ENCODE results near the gene PRDM16. TPM values are rescaled to one million over a fixed set of nuclear protein-coding genes. Genes with fewer than 3 reads are reported as not detected.

The PRDM16 gene
- total RNA-seq, 1 experiment from 2014 or later = 22.3 TPM

DNA sequence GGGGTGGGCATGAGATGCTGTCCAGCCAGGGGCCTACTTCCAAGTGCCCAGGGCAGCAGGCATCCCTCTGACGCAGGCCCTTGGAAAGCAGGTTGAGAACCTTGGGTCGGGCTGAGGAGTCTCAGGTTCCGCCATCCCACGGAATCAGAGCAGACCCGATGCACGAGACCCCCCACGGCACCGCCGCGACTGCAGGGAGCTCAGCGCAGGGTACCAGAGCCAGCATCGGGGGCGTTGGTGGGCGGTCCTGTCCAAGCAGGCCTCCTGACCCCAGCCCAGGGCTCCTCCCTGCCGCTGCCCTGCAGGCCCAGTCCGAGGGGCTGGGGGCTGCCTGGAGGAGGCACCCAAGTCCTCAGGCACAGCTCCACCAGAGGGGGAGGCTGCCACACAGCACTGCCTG, 177.2 kb downstream of the PRDM16 start:
- DNase-seq (ENCODE audit: low read depth, low spot score) = no peak
- no peak overlapping the region for H3K4me3 ChIP-seq (ENCODE audit: low read depth in 2 of 2, low read length in 2 of 2)
- POLR2A ChIA-PET = no interaction called here
- CTCF ChIA-PET = no interaction called here
- H3K4me1 ChIP-seq (ENCODE audit: control insufficient read depth, insufficient read depth, low read length) = no peaks in the 10 kb centered on the region
- intact Hi-C loops (cut with micrococcal nuclease; ENCODE audit: unreplicated experiment) = no loop called here
- TF ChIP-seq SIN3A (IDR thresholded peaks at IDR 0.05; ENCODE audit: borderline replicate concordance, insufficient read depth, low read depth, low read length) (no peak), CTCF (IDR thresholded peaks at IDR 0.05) (no peak), POLR2AphosphoS5 (IDR thresholded peaks at IDR 0.05; ENCODE audit: low read depth, low read length) (no peak), TCF7L2 (IDR thresholded peaks at IDR 0.05; ENCODE audit: low read depth, low read length) (no peak)
- TF ChIP-seq, protein P1, sequence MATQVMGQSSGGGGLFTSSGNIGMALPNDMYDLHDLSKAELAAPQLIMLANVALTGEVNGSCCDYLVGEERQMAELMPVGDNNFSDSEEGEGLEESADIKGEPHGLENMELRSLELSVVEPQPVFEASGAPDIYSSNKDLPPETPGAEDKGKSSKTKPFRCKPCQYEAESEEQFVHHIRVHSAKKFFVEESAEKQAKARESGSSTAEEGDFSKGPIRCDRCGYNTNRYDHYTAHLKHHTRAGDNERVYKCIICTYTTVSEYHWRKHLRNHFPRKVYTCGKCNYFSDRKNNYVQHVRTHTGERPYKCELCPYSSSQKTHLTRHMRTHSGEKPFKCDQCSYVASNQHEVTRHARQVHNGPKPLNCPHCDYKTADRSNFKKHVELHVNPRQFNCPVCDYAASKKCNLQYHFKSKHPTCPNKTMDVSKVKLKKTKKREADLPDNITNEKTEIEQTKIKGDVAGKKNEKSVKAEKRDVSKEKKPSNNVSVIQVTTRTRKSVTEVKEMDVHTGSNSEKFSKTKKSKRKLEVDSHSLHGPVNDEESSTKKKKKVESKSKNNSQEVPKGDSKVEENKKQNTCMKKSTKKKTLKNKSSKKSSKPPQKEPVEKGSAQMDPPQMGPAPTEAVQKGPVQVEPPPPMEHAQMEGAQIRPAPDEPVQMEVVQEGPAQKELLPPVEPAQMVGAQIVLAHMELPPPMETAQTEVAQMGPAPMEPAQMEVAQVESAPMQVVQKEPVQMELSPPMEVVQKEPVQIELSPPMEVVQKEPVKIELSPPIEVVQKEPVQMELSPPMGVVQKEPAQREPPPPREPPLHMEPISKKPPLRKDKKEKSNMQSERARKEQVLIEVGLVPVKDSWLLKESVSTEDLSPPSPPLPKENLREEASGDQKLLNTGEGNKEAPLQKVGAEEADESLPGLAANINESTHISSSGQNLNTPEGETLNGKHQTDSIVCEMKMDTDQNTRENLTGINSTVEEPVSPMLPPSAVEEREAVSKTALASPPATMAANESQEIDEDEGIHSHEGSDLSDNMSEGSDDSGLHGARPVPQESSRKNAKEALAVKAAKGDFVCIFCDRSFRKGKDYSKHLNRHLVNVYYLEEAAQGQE (IDR thresholded peaks at IDR 0.05; ENCODE audit: insufficient read depth in 1 of 2, low read depth in 2 of 2, low read length in 1 of 2) = no peak
- no TSS peak for BruUV-seq (replicated peaks)
- no peak overlapping the region for H3K27ac ChIP-seq (ENCODE audit: low read length)
- in situ Hi-C loops (cut with HindIII; ENCODE audit: low pct_unique_long_range_greater_than_20kb, low sequenced_read_pairs) = no loop called here
- H3K36me3 ChIP-seq (ENCODE audit: control insufficient read depth, insufficient read depth, low read length) = no peaks in the 10 kb centered on the region
- no peaks in the 10 kb centered on the region for H3K27me3 ChIP-seq (ENCODE audit: control insufficient read depth, insufficient read depth, low read length)
- ATAC-seq = no peak
- no peaks in the 10 kb centered on the region for H3K9me3 ChIP-seq (ENCODE audit: control insufficient read depth, insufficient read depth, low read depth, low read length)

GRCh38 chr1:3247521-3248121, 178.6 kb downstream of the PRDM16 start:
- no peak for DNase-seq (ENCODE audit: low read depth, low spot score)
- in situ Hi-C loops (cut with HindIII; ENCODE audit: low pct_unique_long_range_greater_than_20kb, low sequenced_read_pairs) = no loop called here
- POLR2A ChIA-PET = no interaction called here
- no TSS peak for BruUV-seq (replicated peaks)
- Histone ChIP-seq H3K27ac (ENCODE audit: low read length) (no peak overlapping the region), H3K36me3 (ENCODE audit: control insufficient read depth, insufficient read depth, low read length) (no peaks in the 10 kb centered on the region), H3K4me3 (ENCODE audit: low read depth in 2 of 2, low read length in 2 of 2) (no peak overlapping the region), H3K4me1 (ENCODE audit: control insufficient read depth, insufficient read depth, low read length) (no peaks in the 10 kb centered on the region), H3K9me3 (ENCODE audit: control insufficient read depth, insufficient read depth, low read depth, low read length) (no peaks in the 10 kb centered on the region), H3K27me3 (ENCODE audit: control insufficient read depth, insufficient read depth, low read length) (no peaks in the 10 kb centered on the region)
- no peak for TF ChIP-seq POLR2AphosphoS5 (IDR thresholded peaks at IDR 0.05; ENCODE audit: low read depth, low read length)
- TF ChIP-seq TCF7L2 (IDR thresholded peaks at IDR 0.05; ENCODE audit: low read depth, low read length) = no peak
- TF ChIP-seq, protein P1 (IDR thresholded peaks at IDR 0.05; ENCODE audit: insufficient read depth in 1 of 2, low read depth in 2 of 2, low read length in 1 of 2) = no peak
- no peak for TF ChIP-seq SIN3A (IDR thresholded peaks at IDR 0.05; ENCODE audit: borderline replicate concordance, insufficient read depth, low read depth, low read length)
- no peak for TF ChIP-seq CTCF (IDR thresholded peaks at IDR 0.05)
- ATAC-seq = no peak
- intact Hi-C loops (cut with micrococcal nuclease; ENCODE audit: unreplicated experiment) = no loop called here
- CTCF ChIA-PET = no interaction called here
